SK-N-MC (cell line): ENCODE measurements around the gene KCNT2.
A peak's percentile ranks its signal among the peaks of the same experiment; 100 is the strongest.

Experiments
- DNase-seq: peaks from one replicate; pipeline ENCODE4 v3.0.0-alpha.2; 2011; ENCODE audit warnings: low read depth, low spot score
- H3K27ac ChIP-seq: fragments of 200-600 bp; sonication (generic); 2 replicates; pipeline ENCODE4 v1.5.1; 2016; ENCODE audit warnings: mixed run types
- H3K36me3 ChIP-seq: fragments of 200-600 bp; sonication (generic); 2 replicates; pipeline ENCODE4 v1.6.1; 2017; ENCODE audit warnings: antibody characterized with exemption, low read length, mixed read lengths; ENCODE audit not compliant: insufficient read depth
- H3K4me3 ChIP-seq: fragments of 200-600 bp; sonication (generic); 2 replicates; pipeline ENCODE4 v1.5.1; 2016
- H3K9ac ChIP-seq: fragments of 200-600 bp; sonication (generic); 2 replicates; pipeline ENCODE4 v1.8.0; 2017; ENCODE audit warnings: mixed run types, mixed read lengths; ENCODE audit not compliant: insufficient read length
- H3K9me3 ChIP-seq: fragments of 200-600 bp; sonication (generic); 2 replicates; pipeline ENCODE4 v1.6.1; 2017; ENCODE audit warnings: low read depth, mild to moderate bottlenecking, antibody characterized with exemption, low read length, moderate library complexity, mixed read lengths
- EZH2 ChIP-seq: fragments of 200-600 bp; sonication (generic); IDR thresholded peaks from one replicate; pipeline ENCODE4 v1.6.1; 2017; ENCODE audit warnings: antibody characterized with exemption
- FOXP2 ChIP-seq: optimal IDR thresholded peaks from 2 replicates; pipeline ENCODE3; 2011; ENCODE audit warnings: mild to moderate bottlenecking, moderate library complexity; ENCODE audit not compliant: insufficient read depth; ENCODE audit errors: extremely low read length, control extremely low read depth
- POLR2AphosphoS5 ChIP-seq: IDR thresholded peaks from 2 replicates; pipeline ENCODE4 v1.6.1; 2012; ENCODE audit warnings: mild to moderate bottlenecking, low read depth, low read length, borderline replicate concordance

KCNT2 gene

DNA sequence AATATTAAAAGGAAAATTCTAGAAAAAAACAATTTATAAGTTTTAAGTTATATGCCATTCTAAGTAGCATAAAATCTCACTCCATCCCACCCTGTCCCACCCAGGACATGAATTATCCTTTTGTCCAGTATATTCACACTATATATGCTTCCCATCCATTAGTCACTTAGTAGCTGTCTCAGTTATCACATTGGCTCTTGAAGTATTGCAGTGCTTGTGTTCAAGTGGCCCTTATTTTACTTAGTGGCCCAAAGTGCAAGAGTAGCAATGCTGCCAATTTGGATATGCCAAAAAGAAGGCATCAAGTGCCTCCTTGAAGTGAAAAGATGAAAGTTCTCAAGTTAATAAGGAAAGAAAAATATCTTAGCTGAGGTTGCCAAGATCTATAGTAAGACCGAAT, 192.3 kb downstream of the KCNT2 start:
- H3K4me3 ChIP-seq = no peak overlapping the region
- no peaks in the 10 kb centered on the region for H3K9me3 ChIP-seq
- no peak for DNase-seq
- H3K9ac ChIP-seq = no peak overlapping the region
- H3K27ac ChIP-seq = no peak overlapping the region
- H3K36me3 ChIP-seq = no peaks in the 10 kb centered on the region
- TF ChIP-seq EZH2 = no peak
- no peak for TF ChIP-seq POLR2AphosphoS5
- no peak for TF ChIP-seq FOXP2

DNA sequence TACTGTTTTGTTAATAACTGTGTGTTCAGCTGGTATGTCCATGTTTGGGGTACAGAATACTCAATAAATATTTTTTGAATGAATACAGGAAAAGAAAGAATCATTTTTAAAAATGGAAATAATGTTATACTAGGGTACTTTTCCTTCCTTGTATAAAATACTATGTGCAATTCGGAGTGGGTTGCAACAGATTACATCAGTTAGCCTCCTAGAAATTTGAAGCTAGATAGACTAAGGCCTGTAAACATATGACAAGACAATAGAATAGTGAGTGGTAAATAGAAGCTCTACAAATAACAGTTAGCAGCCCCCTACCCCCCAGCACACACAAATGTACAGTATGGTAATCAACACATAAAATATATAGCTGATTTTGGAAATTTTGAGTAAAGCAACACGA, 195.9 kb downstream of the KCNT2 start:
- no peak for DNase-seq
- no peaks in the 10 kb centered on the region for H3K36me3 ChIP-seq
- no peaks in the 10 kb centered on the region for H3K9me3 ChIP-seq
- H3K4me3 ChIP-seq = no peak overlapping the region
- H3K9ac ChIP-seq = no peak overlapping the region
- no peak overlapping the region; the same call in 1 of the 2 replicates for H3K27ac ChIP-seq
- no peak for TF ChIP-seq EZH2
- no peak for TF ChIP-seq POLR2AphosphoS5
- no peak for TF ChIP-seq FOXP2

DNA sequence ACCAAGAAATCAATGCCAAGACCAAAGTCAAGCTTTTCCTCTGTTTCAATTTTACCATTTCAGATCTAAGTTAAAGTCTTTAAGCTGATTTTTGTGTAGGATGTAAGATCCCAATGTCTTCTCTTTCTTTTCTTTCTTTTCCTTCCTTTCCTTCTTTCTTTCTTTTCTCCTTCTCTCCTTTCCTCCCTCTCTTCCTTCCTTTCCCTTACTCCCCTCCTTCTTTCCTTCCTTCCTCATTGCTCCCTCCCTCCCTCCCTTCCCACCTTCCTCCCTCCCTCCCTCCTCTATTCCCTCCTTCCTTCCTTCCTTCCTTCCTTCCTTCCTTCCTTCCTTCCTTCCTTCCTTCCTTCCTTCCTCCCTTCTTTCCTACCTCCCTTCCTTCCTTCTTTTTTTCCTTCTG, 197.5 kb downstream of the KCNT2 start:
- H3K9ac ChIP-seq = no peak overlapping the region
- no peak overlapping the region for H3K4me3 ChIP-seq
- TF ChIP-seq EZH2 = no peak
- TF ChIP-seq FOXP2 = no peak
- TF ChIP-seq POLR2AphosphoS5 = no peak
- H3K9me3 ChIP-seq = no peaks in the 10 kb centered on the region
- no peak overlapping the region for H3K27ac ChIP-seq
- H3K36me3 ChIP-seq = no peaks in the 10 kb centered on the region
- no peak for DNase-seq

DNA sequence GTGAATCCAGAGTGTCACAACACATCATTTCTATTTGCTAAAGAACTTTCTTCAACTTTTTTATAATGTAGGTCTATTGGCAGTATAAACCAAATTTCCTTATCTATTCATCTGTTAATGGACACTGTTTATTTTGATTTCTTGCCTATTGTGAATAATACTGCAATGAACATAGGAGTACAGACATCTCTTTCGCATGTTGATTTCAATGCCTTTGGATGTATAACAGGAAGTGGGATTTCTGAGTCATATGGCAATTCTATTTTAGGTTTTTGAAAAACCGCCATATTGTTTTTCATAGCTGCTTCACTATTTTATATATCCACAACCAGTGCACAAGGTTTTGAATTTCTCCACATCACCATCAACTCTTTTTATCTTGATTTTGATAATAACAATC, 198.7 kb downstream of the KCNT2 start:
- Histone ChIP-seq H3K9me3 (no peaks in the 10 kb centered on the region), H3K27ac (no peak overlapping the region), H3K36me3 (no peaks in the 10 kb centered on the region), H3K9ac (no peak overlapping the region), H3K4me3 (no peak overlapping the region)
- no peak for DNase-seq
- TF ChIP-seq POLR2AphosphoS5 (no peak), FOXP2 (no peak), EZH2 (no peak)

DNA sequence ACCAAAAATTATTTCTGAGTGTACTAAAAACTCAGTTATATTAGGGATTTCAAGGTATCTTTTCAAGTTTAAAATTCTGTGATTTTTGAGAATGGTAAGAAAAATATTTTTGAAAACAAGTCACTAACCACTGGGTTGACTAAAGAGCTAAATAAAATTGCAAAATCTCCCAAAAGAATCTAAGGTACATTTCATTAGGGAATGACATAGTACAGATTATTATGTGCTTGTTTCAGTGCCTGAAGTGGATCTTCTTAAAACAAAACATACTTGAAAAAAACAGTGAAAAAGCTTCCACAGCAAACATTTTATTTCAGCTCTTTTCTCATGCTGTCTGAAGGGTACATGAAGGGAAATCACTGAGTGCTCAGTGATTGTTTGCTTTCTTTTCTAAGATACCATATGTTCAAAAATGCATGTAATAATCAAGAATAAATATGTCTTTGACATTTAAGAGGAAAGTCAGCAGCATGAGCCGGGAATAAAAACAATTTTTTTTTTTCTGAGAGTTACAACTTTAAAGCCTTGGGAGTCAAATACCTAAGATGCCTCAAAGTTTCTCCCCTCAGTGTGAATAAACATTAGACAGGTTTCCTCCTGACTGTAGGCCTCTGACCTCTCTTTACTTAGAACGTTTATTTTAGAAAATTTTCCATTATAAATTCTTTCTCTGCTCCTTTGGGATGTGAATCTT, 200.7 kb downstream of the KCNT2 start:
- H3K36me3 ChIP-seq = no peaks in the 10 kb centered on the region
- TF ChIP-seq POLR2AphosphoS5 (no peak), FOXP2 (no peak), EZH2 (no peak)
- peak overlapping the region; percentile 23 for H3K4me3 ChIP-seq
- H3K9me3 ChIP-seq = no peaks in the 10 kb centered on the region
- H3K27ac ChIP-seq = peak overlapping the region; percentile 77
- peak overlapping the region; percentile 49 for H3K9ac ChIP-seq
- DNase-seq = no peak

DNA sequence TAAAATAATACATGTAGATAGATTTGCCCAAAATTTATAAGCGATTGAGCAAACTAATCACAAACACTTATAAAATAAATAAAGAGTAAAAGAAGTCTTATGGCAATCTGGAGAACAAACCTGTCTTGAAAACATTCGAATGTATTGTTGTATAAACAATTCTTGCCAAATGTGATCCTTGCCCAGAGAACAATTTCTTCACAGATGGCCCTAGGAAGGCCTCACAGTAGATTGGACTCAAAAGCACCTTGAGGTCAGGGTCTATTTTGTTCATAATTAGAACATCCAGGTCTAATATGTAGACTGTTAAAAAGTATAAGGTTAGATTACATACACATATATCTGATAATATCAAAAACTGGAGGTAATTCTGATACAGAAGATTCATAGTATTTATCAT, 202.4 kb downstream of the KCNT2 start:
- Histone ChIP-seq H3K9ac (no peak overlapping the region), H3K36me3 (no peaks in the 10 kb centered on the region), H3K4me3 (no peak overlapping the region), H3K9me3 (no peaks in the 10 kb centered on the region), H3K27ac (no peak overlapping the region)
- no peak for DNase-seq
- TF ChIP-seq FOXP2 = no peak
- no peak for TF ChIP-seq EZH2
- TF ChIP-seq POLR2AphosphoS5 = no peak

DNA sequence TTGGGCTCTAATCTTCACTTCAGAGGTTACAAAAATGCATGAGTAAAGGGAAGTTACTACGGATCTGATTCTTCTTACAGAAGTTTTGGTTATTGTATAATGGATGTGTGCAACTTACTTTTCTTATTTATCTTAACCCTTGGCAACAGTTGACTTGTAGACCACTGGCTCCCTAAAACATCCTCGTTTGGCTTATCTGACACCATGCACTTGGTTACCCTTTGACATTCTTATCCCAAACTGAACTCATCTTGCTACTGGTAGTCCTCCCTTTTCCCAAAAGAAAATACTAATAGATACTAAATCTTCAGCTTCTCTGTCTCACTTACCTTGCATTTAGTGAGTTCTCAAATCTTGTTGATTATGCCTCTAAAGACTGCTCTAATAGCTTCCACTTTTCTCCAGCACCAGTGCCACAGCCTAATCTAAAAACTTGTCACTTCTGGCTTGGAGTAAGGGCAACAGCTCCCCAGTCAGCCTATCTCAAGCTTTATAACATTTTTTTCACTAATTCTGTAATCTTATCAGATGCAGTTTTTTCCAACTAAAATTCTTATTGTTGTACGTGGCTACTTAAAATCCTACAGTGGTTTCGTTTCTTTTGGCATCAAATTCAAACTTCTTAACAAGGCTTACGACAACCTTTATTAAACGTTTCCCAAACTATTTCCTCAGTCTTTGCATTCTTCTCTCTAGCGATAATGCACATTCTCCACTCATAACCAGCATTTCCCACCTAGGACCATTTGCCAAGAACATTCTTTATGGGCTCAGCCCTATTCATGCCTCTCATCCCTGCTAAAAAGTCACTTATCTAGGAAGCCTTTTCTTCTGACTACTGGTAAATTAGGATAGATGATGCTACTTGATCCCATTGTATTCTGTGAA, 204.2 kb downstream of the KCNT2 start:
- H3K9ac ChIP-seq = no peak overlapping the region
- DNase-seq = no peak
- H3K36me3 ChIP-seq = no peaks in the 10 kb centered on the region
- H3K4me3 ChIP-seq = no peak overlapping the region
- TF ChIP-seq EZH2 (no peak), POLR2AphosphoS5 (no peak), FOXP2 (no peak)
- no peaks in the 10 kb centered on the region for H3K9me3 ChIP-seq
- no peak overlapping the region for H3K27ac ChIP-seq

DNA sequence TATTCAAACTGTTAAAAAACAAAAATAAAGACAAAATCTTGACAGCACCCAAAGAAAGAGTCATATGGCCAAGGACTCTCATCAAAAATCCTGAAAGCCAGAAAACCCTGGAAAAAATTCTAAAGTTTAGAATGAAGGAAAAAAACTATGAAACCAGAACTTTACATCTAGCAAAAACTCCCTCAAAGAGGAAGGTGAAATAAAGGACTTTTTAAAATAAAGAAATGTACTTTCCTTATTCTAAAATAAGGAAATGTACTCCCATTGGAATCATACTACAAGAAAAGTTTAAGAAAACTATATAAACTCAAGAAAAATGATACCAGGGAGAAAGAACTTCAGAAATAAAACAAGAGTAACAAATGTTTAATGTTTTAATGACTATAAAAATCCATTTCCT, 206.3 kb downstream of the KCNT2 start:
- TF ChIP-seq EZH2 (no peak), FOXP2 (no peak), POLR2AphosphoS5 (no peak)
- Histone ChIP-seq H3K9ac (no peak overlapping the region), H3K9me3 (no peaks in the 10 kb centered on the region), H3K36me3 (no peaks in the 10 kb centered on the region), H3K4me3 (no peak overlapping the region), H3K27ac (no peak overlapping the region)
- DNase-seq = no peak

DNA sequence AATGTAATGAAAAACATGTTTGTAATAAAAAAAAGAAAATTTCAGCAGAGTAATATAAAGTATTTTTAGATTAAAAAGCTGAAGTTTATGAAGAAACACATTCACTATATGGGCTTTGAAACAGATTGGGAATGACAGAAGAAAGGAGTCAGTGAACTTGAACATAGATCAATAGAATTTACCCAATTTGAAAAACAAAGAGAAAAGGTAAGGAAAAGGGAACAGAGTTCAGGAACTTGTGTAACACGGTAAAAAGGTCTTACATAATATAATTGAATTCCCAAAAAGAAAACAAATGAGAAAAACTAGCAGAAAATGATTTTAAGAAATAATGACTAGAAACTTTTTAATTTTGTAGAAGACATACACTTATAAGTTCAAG, 206.8 kb downstream of the KCNT2 start:
- H3K36me3 ChIP-seq = no peaks in the 10 kb centered on the region
- no peak overlapping the region for H3K4me3 ChIP-seq
- TF ChIP-seq POLR2AphosphoS5 (no peak), FOXP2 (no peak), EZH2 (no peak)
- H3K27ac ChIP-seq = no peak overlapping the region
- DNase-seq = no peak
- no peaks in the 10 kb centered on the region for H3K9me3 ChIP-seq
- no peak overlapping the region for H3K9ac ChIP-seq
